Mesodermal cell (in vitro differentiated cells): ENCODE results near the gene CDH18. TPM values are rescaled to one million over a fixed set of nuclear protein-coding genes. Genes with fewer than 3 reads are reported as not detected.

Experiments
- H3K27ac ChIP-seq: 2 replicates; pipeline ENCODE4 v1.7.0; 2013; ENCODE audit warnings: mild to moderate bottlenecking, low read depth, low read length, moderate library complexity; ENCODE audit not compliant: severe bottlenecking
- H3K36me3 ChIP-seq: 2 replicates; pipeline ENCODE4 v1.7.1; 2013; ENCODE audit warnings: mild to moderate bottlenecking, low read length, moderate library complexity; ENCODE audit not compliant: control insufficient read depth, insufficient read depth
- H3K4me1 ChIP-seq: one replicate; pipeline ENCODE4 v1.7.1; 2013; ENCODE audit warnings: mild to moderate bottlenecking, low read length; ENCODE audit not compliant: insufficient read depth, control insufficient read depth, poor library complexity, severe bottlenecking
- H3K4me3 ChIP-seq: 2 replicates; pipeline ENCODE4 v1.7.0; 2013; ENCODE audit warnings: low read length, control low read depth, mild to moderate bottlenecking; ENCODE audit not compliant: insufficient read depth, poor library complexity, severe bottlenecking; ENCODE audit errors: extremely low read depth
- H3K9me3 ChIP-seq: 2 replicates; pipeline ENCODE4 v1.7.1; 2013; ENCODE audit warnings: mild to moderate bottlenecking, low read length, moderate library complexity; ENCODE audit not compliant: control insufficient read depth
- WGBS, 2 experiments: methylation state at CpG; one replicate each; pipeline ENCODE4 v1.1.5; 2013; ENCODE audit warnings: missing lambda C conversion rate in 2 of 2; ENCODE audit not compliant: insufficient coverage in 2 of 2; 5-methylcytosine and 5-hydroxymethylcytosine counted together
- polyA plus RNA-seq, 2 experiments: library from polyadenylated mRNA; stranded (reverse); fragments of 50-300 nt; gene quantifications; one replicate each; pipeline ENCODE4 v1.2.3, GENCODE V29; 2013

Gene CDH18, protein sequence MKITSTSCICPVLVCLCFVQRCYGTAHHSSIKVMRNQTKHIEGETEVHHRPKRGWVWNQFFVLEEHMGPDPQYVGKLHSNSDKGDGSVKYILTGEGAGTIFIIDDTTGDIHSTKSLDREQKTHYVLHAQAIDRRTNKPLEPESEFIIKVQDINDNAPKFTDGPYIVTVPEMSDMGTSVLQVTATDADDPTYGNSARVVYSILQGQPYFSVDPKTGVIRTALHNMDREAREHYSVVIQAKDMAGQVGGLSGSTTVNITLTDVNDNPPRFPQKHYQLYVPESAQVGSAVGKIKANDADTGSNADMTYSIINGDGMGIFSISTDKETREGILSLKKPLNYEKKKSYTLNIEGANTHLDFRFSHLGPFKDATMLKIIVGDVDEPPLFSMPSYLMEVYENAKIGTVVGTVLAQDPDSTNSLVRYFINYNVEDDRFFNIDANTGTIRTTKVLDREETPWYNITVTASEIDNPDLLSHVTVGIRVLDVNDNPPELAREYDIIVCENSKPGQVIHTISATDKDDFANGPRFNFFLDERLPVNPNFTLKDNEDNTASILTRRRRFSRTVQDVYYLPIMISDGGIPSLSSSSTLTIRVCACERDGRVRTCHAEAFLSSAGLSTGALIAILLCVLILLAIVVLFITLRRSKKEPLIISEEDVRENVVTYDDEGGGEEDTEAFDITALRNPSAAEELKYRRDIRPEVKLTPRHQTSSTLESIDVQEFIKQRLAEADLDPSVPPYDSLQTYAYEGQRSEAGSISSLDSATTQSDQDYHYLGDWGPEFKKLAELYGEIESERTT
- polyA plus RNA-seq (2013, experiment 1 of 2) = 1.5 TPM
- 0.86 TPM for polyA plus RNA-seq (2013, experiment 2 of 2)

DNA sequence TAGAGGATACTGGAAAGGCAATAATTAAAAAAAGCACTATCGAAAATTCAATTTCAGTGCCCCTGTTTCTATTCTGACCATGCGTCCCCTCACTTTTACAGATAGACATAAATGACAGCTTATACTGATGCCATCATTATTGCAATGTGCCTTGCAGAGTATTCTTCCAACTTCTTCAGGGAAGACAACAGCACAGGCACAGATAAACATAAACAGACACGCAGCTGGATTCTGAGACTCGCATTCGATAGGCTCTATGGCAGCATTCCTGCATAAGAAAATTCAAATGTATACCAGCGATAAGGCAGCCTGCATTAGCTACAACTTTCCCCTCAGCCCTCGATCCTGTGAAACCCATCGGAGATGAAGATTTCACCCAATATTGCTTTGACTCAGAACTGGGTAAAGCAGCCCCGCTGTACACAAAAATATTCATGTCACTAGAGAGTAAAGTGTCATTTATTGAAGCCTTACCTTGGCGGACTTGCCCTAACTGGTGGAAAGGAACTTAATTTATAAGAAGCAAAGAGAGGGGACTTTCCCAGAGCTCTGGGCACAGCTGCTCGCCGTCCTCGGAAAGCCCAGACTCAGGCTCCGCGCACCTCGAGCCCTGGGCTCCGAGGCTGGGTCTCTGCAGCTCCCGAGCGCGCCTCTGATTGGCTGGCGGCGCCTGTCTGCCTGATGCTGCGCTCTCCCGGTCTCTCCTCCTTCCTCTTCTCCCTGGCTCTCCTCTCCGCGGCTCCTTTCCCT is at the start of gene CDH18:
CDH18 (minus strand) TSS at position 589 of the 750 bp plus-strand sequence. CDS start 149,214 bp downstream, outside the sequence.
- Histone ChIP-seq H3K27ac (no peak within 1 kb of the TSS), H3K4me3 (peak within 1 kb of the TSS; percentile 29), H3K4me1 (no peaks in the 10 kb centered on the region), H3K9me3 (no peaks in the 10 kb centered on the region), H3K36me3 (no peaks in the 10 kb centered on the region)
- WGBS, 2 experiments = 12 to 16% methylated on average over 16 to 20 of the region's 26 CpGs

DNA sequence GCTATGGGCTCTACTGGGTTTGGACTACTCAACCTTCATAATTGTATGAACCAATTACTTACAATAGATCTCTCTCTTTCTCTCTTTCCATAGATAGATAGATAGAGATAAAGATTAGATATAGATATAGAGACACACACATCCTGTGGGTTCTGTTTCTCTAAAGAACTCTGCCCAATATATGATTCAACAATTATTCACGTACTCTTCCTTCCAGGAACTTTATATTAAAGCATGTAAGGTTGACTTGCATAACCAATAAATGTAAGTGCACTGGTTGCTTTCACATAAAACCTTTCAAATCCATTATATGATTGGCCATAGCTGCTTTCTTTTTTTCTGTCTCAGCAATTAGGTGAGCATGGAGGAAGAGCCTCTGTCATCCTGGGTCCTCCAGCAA is 46.7 kb upstream of the CDH18 start:
- Histone ChIP-seq H3K27ac (no peak overlapping the region), H3K4me1 (no peaks in the 10 kb centered on the region), H3K9me3 (no peaks in the 10 kb centered on the region), H3K36me3 (no peaks in the 10 kb centered on the region), H3K4me3 (no peak overlapping the region)
- no CpG with 5 or more reads among the region's 1 CpG for WGBS, 2 experiments

DNA sequence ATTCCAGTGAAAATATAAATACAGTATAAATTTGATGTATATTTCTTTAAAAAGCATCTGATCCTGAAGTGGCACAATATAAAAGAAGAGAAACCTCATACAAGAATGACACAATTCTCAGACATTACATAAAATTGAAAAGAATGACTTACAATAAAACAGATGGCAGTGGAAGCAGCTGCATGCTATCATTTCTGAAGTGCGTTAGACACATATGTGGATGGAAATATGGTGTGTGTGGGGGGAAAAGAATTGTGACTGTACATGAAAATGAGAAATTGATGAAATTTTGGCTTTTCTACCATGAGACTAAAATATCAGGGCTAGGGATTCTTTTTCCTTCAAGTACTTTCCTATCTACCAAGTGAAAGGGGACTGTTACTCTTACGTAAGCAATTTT is 45.9 kb upstream of the CDH18 start:
- Histone ChIP-seq H3K36me3 (no peaks in the 10 kb centered on the region), H3K4me1 (no peaks in the 10 kb centered on the region), H3K27ac (no peak overlapping the region), H3K4me3 (no peak overlapping the region), H3K9me3 (no peaks in the 10 kb centered on the region)
- 86 to 100% methylated on average over 1 of the region's 2 CpGs for WGBS, 2 experiments

DNA sequence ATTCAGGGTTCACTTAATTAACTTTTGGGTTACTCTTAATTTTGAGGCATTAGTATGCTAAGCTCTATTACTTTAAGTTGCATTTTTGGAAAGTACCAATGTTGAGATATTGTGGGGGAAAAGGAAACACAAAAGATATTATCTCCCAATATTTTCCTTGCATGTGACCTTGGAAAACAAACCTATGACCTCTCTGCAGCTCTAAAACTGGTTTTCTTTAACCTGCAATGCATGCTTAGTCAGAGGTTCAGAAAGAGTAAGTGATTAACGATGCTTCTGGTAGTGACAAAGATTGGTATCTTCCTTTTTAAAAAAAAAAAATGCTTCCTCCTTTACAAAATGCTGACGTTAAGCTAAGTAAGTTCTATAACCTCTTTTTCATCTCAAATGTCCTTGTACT is 44.9 kb upstream of the CDH18 start:
- H3K9me3 ChIP-seq = no peaks in the 10 kb centered on the region
- 40 to 100% methylated on average over 1 of the region's 2 CpGs for WGBS, 2 experiments

DNA sequence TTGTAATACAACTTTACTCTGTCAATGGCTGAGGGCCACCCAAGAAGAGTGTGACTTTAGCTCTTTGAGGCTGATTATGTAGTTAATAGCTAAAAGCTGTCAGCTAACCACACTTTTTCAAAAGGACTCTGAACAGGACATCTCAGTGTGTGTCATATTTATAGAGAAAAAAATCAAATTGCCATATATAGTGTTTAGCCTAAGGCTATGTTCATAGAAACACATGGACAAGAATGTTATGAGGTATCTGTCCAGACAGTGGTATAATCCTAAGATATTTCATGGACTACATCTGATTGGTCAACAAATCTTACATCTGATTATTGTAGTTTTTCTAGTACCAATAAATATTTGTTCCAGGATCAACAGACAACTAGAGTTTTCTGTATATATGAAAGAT is 42.1 kb upstream of the CDH18 start:
- Histone ChIP-seq H3K4me3 (no peak overlapping the region), H3K4me1 (no peaks in the 10 kb centered on the region), H3K27ac (no peak overlapping the region), H3K36me3 (no peaks in the 10 kb centered on the region), H3K9me3 (no peaks in the 10 kb centered on the region)

More for the DNA sequence above, 44.9 kb upstream of the CDH18 start:
- H3K4me1 ChIP-seq = no peaks in the 10 kb centered on the region
- H3K27ac ChIP-seq = no peak overlapping the region
- no peak overlapping the region for H3K4me3 ChIP-seq
- no peaks in the 10 kb centered on the region for H3K36me3 ChIP-seq

DNA sequence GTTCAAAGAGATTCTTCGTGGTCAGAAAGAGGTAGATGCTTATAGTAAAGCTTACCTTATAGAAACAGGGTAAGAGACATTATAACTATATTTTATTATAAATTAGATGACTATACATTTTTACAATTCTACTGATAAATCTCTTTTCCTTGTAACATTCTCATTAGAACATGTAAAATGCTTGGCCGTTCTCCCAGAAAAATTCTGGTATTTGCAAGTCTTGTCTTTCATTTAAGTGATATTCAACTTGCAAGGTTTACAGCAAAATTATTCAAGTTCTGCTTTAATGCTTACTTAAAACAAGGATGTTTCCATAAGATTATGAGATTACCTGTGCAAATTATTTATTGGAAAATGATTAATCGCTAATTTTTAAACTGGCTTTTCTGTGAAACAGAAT is 41.3 kb upstream of the CDH18 start:
- no CpG with 5 or more reads among the region's 3 CpGs for WGBS, 2 experiments
- H3K4me3 ChIP-seq = no peak overlapping the region
- H3K4me1 ChIP-seq = no peaks in the 10 kb centered on the region
- no peak overlapping the region for H3K27ac ChIP-seq
- H3K9me3 ChIP-seq = no peaks in the 10 kb centered on the region
- no peaks in the 10 kb centered on the region for H3K36me3 ChIP-seq

DNA sequence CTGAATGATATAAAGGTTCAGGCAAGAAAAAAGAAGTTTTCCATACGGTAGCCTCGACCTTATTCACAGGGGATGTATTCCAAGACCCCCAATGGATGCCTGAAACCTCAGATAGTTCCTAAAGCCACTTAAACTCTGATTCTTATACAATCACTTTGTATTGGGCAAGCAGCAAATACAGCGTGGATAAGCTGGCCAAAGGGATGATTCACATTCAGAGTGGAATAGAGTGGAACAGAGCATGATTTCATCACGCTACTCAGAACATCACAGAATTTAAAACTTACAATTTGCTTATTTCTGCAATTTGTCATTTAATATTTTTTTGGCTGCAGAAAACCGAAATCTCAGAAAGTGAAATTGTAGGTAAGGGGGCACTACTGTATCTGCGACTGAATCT is 40.5 kb upstream of the CDH18 start:
- H3K27ac ChIP-seq = no peak overlapping the region
- no peaks in the 10 kb centered on the region for H3K36me3 ChIP-seq
- no peaks in the 10 kb centered on the region for H3K4me1 ChIP-seq
- H3K9me3 ChIP-seq = no peaks in the 10 kb centered on the region
- no peak overlapping the region for H3K4me3 ChIP-seq
- 86% methylated on average over 2 of the region's 6 CpGs; no CpG with 5 or more reads in 1 of the 2 experiments for WGBS, 2 experiments

DNA sequence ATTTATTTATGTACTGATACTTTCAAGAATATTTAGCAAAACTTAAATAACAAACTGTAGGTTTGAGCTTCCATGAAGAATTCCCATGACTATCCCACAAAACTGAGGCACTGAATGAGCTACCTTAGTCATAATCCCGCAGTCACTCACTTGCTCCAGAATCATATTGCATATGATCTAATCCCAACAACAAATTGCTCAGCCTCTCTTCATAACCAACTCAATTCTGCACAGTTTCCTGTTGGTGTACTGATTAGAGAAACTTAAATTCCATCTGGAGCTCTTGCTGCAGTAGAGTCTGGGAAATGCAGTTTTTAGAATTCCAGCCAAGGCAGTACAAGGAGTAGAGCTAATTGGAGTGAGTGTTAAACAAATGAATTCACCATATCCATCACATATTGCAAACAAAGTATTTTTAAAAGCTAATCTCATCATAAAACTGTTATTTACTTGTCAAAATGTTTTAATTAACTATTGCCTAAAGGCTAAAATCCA is 35.7 kb upstream of the CDH18 start:
- no peak overlapping the region for H3K4me3 ChIP-seq
- H3K27ac ChIP-seq = no peak overlapping the region
- no peaks in the 10 kb centered on the region for H3K36me3 ChIP-seq
- no peaks in the 10 kb centered on the region for H3K9me3 ChIP-seq
- no peaks in the 10 kb centered on the region for H3K4me1 ChIP-seq
- WGBS, 2 experiments = 100% methylated on average over 1 of the region's 1 CpG; no CpG with 5 or more reads in 1 of the 2 experiments

DNA sequence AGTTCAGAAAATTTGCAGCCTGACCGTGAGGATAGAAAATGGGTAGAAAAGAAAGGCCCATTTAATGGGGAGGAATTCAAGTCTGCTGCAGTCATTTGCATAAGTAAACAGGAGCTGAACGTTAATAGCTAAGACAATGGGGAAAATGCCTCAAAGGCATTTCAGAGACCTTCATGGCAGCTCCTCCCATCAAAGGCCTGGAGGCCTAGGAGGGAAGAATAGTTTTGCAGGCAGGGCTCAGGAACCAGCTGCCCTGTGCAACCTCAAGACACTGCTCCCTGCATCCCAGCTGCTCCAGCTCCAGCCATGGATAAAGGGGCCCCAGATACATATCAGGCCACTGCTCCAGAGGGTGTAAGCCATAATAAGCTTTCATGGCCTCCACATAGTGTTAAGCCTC is 32.2 kb upstream of the CDH18 start:
- no peaks in the 10 kb centered on the region for H3K9me3 ChIP-seq
- H3K27ac ChIP-seq = no peak overlapping the region
- no peaks in the 10 kb centered on the region for H3K36me3 ChIP-seq
- whole genome bisulfite sequencing, 2 experiments = 51 to 60% methylated on average over 1 to 2 of the region's 2 CpGs
- no peaks in the 10 kb centered on the region for H3K4me1 ChIP-seq
- H3K4me3 ChIP-seq = no peak overlapping the region

DNA sequence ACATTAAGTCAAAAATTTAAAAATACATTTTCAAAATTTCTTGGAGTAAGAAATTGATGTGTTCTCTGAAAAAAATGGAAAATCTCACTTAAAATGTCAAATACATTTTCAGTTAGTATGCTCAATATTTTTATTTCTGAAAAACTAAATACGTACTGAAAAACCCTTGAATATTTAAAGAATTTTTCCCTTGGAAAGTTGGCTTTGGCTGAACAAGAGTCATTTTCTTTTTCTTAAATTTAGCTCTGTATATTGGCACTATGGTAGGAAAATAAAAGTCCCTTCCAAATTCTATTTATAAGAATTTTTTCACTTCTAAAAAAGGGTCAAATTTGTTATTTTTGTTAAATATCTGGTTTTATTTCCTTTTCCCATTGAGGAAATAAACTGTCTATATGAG is 29.0 kb upstream of the CDH18 start:
- no peak overlapping the region for H3K4me3 ChIP-seq
- no CpG with 5 or more reads among the region's 1 CpG for WGBS, 2 experiments
- H3K27ac ChIP-seq = no peak overlapping the region
- no peaks in the 10 kb centered on the region for H3K9me3 ChIP-seq
- H3K36me3 ChIP-seq = no peaks in the 10 kb centered on the region
- H3K4me1 ChIP-seq = no peaks in the 10 kb centered on the region
